K562 (cell line): Measurements from ENCODE around the gene NPAS3.

Experiments
- CBFA2T3 ChIP-seq: fragments of 450-650 bp; IDR thresholded peaks from 2 replicates; pipeline ENCODE4 v1.6.1; 2017
- CBX2 ChIP-seq: fragments of 200-600 bp; sonication (generic); IDR thresholded peaks from one replicate; pipeline ENCODE4 v1.6.1; 2012; ENCODE audit warnings: mild to moderate bottlenecking, low read length, inconsistent platforms; ENCODE audit not compliant: insufficient read depth, poor library complexity, severe bottlenecking
- FUS ChIP-seq: fragments of 200-400 bp; formaldehyde crosslinking; optimal IDR thresholded peaks from 2 replicates; pipeline ENCODE3; 2017; ENCODE audit warnings: low read depth, low read length
- HDAC3 ChIP-seq: fragments of 450-650 bp; IDR thresholded peaks from 2 replicates; pipeline ENCODE4 v1.6.1; 2018; ENCODE audit warnings: borderline replicate concordance, mild to moderate bottlenecking, moderate library complexity; ENCODE audit not compliant: partially characterized antibody
- JUN ChIP-seq, 2 experiments: sonication (generic) in 1 of 2; formaldehyde crosslinking in 1 of 2; IDR thresholded peaks; 2 replicates each; pipeline versions ENCODE4 v1.6.1 to v1.8.0; 2012 to 2022; ENCODE audit warnings: borderline replicate concordance in 2 of 2, mild to moderate bottlenecking in 2 of 2, improper control_type of control experiment in 1 of 2, low read depth in 1 of 2, low read length in 1 of 2, missing genetic modification reagents in 1 of 2
- KLF10 ChIP-seq: fragments of 250-450 bp; sonication (Bioruptor Pico); IDR thresholded peaks from 2 replicates; pipeline ENCODE4 v1.6.1; 2021; ENCODE audit warnings: matching md5 sums
- MED1 ChIP-seq: sonication (generic); formaldehyde crosslinking; IDR thresholded peaks from 2 replicates; pipeline ENCODE4 v1.8.1; 2023; ENCODE audit warnings: missing genetic modification reagents, borderline replicate concordance
- RAD51 ChIP-seq: fragments of 450-650 bp; IDR thresholded peaks from 2 replicates; pipeline ENCODE4 v1.7.1; 2016; ENCODE audit warnings: low read depth, mild to moderate bottlenecking, borderline replicate concordance
- RNF2 ChIP-seq: sonication (generic); IDR thresholded peaks from 2 replicates; pipeline ENCODE4 v1.6.1; 2016
- STAT5A ChIP-seq: IDR thresholded peaks from 2 replicates; pipeline ENCODE4 v1.6.1; 2012; ENCODE audit warnings: low read length, inconsistent platforms, borderline replicate concordance
- ZNF384 ChIP-seq: IDR thresholded peaks from 2 replicates; pipeline ENCODE4 v1.6.1; 2012; ENCODE audit warnings: low read depth, low read length, improper control_type of control experiment
- TF ChIP-seq, protein P1 (sequence below), 3 experiments: IDR thresholded peaks in 2 of 3; conservative IDR thresholded peaks in 1 of 3; 2 replicates each; pipeline ENCODE4 v1.5.1; 2011 to 2012; ENCODE audit warnings: low read length in 3 of 3, mild to moderate bottlenecking in 3 of 3, control low read depth in 2 of 3, improper control_type of control experiment in 1 of 3, inconsistent platforms in 1 of 3, low read depth in 1 of 3, mixed read lengths in 1 of 3, moderate library complexity in 1 of 3; ENCODE audit not compliant: insufficient read depth in 2 of 3
- TF ChIP-seq, protein P2 (sequence below): fragments of 250-450 bp; sonication (Bioruptor Pico); IDR thresholded peaks from 2 replicates; pipeline ENCODE4 v1.5.0; 2021

DNA sequence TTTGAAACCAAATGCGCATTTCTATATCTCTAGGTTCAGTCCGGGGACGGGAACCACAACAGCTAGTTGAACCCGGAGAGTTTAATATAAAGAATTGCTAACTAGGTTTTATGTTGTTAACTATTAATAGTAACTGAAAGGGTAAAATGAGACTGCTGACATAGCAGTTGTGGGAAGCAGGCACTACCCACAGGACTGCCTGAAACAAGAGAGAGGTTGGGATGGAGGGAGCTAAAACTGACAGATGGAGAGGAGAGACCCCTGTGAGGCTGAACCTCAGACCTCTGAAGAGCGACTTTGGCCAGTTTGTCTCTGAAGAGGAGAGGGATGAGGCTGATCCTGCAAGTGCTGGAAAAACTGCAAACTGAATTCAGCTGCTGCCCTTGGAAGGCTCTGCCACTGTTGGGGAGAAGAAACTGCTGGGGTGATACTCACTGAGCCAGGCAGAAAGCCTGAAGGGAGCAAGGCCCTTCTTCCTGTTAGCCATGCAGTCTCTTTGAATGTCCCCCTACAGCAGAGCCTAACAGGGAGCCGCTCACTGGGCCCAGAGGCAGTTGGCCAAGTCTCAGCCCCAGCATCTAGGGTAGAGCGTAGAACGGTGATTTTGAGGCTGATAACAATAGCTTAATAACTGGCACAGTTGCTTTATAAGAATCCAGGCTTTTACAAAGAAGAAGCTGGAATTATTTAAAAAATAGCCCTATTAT is 172.2 kb downstream of the NPAS3 start:
- TF ChIP-seq, protein P1, sequence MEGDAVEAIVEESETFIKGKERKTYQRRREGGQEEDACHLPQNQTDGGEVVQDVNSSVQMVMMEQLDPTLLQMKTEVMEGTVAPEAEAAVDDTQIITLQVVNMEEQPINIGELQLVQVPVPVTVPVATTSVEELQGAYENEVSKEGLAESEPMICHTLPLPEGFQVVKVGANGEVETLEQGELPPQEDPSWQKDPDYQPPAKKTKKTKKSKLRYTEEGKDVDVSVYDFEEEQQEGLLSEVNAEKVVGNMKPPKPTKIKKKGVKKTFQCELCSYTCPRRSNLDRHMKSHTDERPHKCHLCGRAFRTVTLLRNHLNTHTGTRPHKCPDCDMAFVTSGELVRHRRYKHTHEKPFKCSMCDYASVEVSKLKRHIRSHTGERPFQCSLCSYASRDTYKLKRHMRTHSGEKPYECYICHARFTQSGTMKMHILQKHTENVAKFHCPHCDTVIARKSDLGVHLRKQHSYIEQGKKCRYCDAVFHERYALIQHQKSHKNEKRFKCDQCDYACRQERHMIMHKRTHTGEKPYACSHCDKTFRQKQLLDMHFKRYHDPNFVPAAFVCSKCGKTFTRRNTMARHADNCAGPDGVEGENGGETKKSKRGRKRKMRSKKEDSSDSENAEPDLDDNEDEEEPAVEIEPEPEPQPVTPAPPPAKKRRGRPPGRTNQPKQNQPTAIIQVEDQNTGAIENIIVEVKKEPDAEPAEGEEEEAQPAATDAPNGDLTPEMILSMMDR (IDR thresholded peaks at IDR 0.05 in 2 of 3, conservative IDR thresholded peaks at IDR 0.05 in 1 of 3; ENCODE audit: insufficient read depth in 2 of 3, low read depth in 1 of 3, low read length in 3 of 3): no peak
- no peak for TF ChIP-seq RAD51
- TF ChIP-seq, protein P2, sequence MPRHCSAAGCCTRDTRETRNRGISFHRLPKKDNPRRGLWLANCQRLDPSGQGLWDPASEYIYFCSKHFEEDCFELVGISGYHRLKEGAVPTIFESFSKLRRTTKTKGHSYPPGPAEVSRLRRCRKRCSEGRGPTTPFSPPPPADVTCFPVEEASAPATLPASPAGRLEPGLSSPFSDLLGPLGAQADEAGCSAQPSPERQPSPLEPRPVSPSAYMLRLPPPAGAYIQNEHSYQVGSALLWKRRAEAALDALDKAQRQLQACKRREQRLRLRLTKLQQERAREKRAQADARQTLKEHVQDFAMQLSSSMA (CRISPR knock-in tag): no peak
- TF ChIP-seq CBFA2T3: no peak
- no peak for TF ChIP-seq HDAC3
- TF ChIP-seq ZNF384: no peak
- TF ChIP-seq KLF10 (CRISPR knock-in tag): no peak
- no peak for TF ChIP-seq CBX2
- TF ChIP-seq JUN (IDR thresholded peaks at IDR 0.05; ENCODE audit: borderline replicate concordance, low read depth, low read length): no peak
- no peak for TF ChIP-seq JUN (CRISPR knock-in tag; IDR thresholded peaks at IDR 0.05; ENCODE audit: borderline replicate concordance)
- TF ChIP-seq FUS: no peak
- no peak for TF ChIP-seq RNF2
- TF ChIP-seq STAT5A: no peak
- TF ChIP-seq MED1 (CRISPR knock-in tag): no peak
